ENCODE results near the gene AIFM3. TPM values are rescaled to one million over a fixed set of nuclear protein-coding genes. Genes with fewer than 3 reads are reported as not detected.
"Not testable (repeated sequence)": the region's sequence is repeated elsewhere in the genome, so short reads cannot be mapped to it uniquely, and the experiment has no call there.

Gene AIFM3
- total RNA-seq, 1 donor from 2014 or later: 0.93 TPM

GRCh38 chr22:20965888-20966855 is 883 bp upstream of the AIFM3 start:
- no peak for DNase-seq (ENCODE audit: low spot score)
- Mint-ChIP-seq H3K4me3 (no peak overlapping the region), H3K27ac (no peak overlapping the region), H3K27me3 (ENCODE audit: insufficient read depth) (peaks cover 21% of the 10 kb centered on the region), H3K4me1 (ENCODE audit: low read depth) (peaks cover 11% of the 10 kb centered on the region), H3K9me3 (no peaks in the 10 kb centered on the region), H3K36me3 (ENCODE audit: low read depth) (no peaks in the 10 kb centered on the region)
- intact Hi-C loops (cut with micrococcal nuclease): loop anchor here (10.0 kb wide), 1 partner anchor 139 kb away; no protein-coding TSS in a partner anchor

- H3K9me3 Mint-ChIP-seq: no peaks in the 10 kb centered on the region
- H3K27me3 Mint-ChIP-seq (ENCODE audit: insufficient read depth): peaks cover 15% of the 10 kb centered on the region
- intact Hi-C loops (cut with micrococcal nuclease): loop anchor here (10.0 kb wide), 1 partner anchor 137 kb away; no protein-coding TSS in a partner anchor
- H3K4me3 Mint-ChIP-seq: no peak overlapping the region
- no peak for DNase-seq (ENCODE audit: low spot score)
- peaks cover 5% of the 10 kb centered on the region for H3K4me1 Mint-ChIP-seq (ENCODE audit: low read depth)
- H3K36me3 Mint-ChIP-seq (ENCODE audit: low read depth): no peaks in the 10 kb centered on the region
- no peak overlapping the region for H3K27ac Mint-ChIP-seq
These were observed 699 bp downstream of the AIFM3 start for GRCh38 chr22:20967697-20968211.

- no peak overlapping the region for H3K4me3 Mint-ChIP-seq
- H3K4me1 Mint-ChIP-seq (ENCODE audit: low read depth): peaks cover 5% of the 10 kb centered on the region
- H3K36me3 Mint-ChIP-seq (ENCODE audit: low read depth): no peaks in the 10 kb centered on the region
- no peaks in the 10 kb centered on the region for H3K9me3 Mint-ChIP-seq
- intact Hi-C loops (cut with micrococcal nuclease): loop anchor here (10.0 kb wide), 1 partner anchor 136 kb away; no protein-coding TSS in a partner anchor
- peaks cover 15% of the 10 kb centered on the region for H3K27me3 Mint-ChIP-seq (ENCODE audit: insufficient read depth)
- no peak for DNase-seq (ENCODE audit: low spot score)
- no peak overlapping the region for H3K27ac Mint-ChIP-seq
These were observed 1.4 kb downstream of the AIFM3 start for GRCh38 chr22:20968281-20968977.

- Mint-ChIP-seq H3K9me3 (no peaks in the 10 kb centered on the region), H3K4me1 (ENCODE audit: low read depth) (no peaks in the 10 kb centered on the region), H3K27me3 (ENCODE audit: insufficient read depth) (peaks cover 5% of the 10 kb centered on the region), H3K4me3 (no peak overlapping the region), H3K36me3 (ENCODE audit: low read depth) (no peaks in the 10 kb centered on the region), H3K27ac (no peak overlapping the region)
- intact Hi-C loops (cut with micrococcal nuclease): no loop called here
- no peak for DNase-seq (ENCODE audit: low spot score)
These were observed 4.0 kb downstream of the AIFM3 start for GRCh38 chr22:20970939-20971657.

- intact Hi-C loops (cut with micrococcal nuclease): not testable (repeated sequence)
These were observed 5.1 kb downstream of the AIFM3 start for GRCh38 chr22:20972014-20972694.

GRCh38 chr22:20972933-20973577 is 6.0 kb downstream of the AIFM3 start:
- no peak overlapping the region for H3K4me3 Mint-ChIP-seq
- H3K4me1 Mint-ChIP-seq (ENCODE audit: low read depth): no peaks in the 10 kb centered on the region
- DNase-seq (ENCODE audit: low spot score): no peak
- H3K9me3 Mint-ChIP-seq: peaks cover 1% of the 10 kb centered on the region
- intact Hi-C loops (cut with micrococcal nuclease): no loop called here
- no peak overlapping the region for H3K27ac Mint-ChIP-seq
- H3K27me3 Mint-ChIP-seq (ENCODE audit: insufficient read depth): peaks cover 2% of the 10 kb centered on the region
- H3K36me3 Mint-ChIP-seq (ENCODE audit: low read depth): no peaks in the 10 kb centered on the region

More at GRCh38 chr22:20972014-20972694, 5.1 kb downstream of the AIFM3 start:
- H3K9me3 Mint-ChIP-seq; H3K4me3 Mint-ChIP-seq; H3K27ac Mint-ChIP-seq; H3K4me1 Mint-ChIP-seq (ENCODE audit: low read depth); H3K27me3 Mint-ChIP-seq (ENCODE audit: insufficient read depth); H3K36me3 Mint-ChIP-seq (ENCODE audit: low read depth); DNase-seq (ENCODE audit: low spot score): not testable (repeated sequence)

- Mint-ChIP-seq H3K4me3 (no peak overlapping the region), H3K9me3 (peaks cover 8% of the 10 kb centered on the region), H3K27me3 (ENCODE audit: insufficient read depth) (peaks cover 2% of the 10 kb centered on the region), H3K36me3 (ENCODE audit: low read depth) (no peaks in the 10 kb centered on the region), H3K27ac (no peak overlapping the region), H3K4me1 (ENCODE audit: low read depth) (peaks cover under 1% of the 10 kb centered on the region)
- intact Hi-C loops (cut with micrococcal nuclease): no loop called here
- DNase-seq (ENCODE audit: low spot score): no peak
These were observed 6.7 kb downstream of the AIFM3 start for GRCh38 chr22:20973634-20974286.

GRCh38 chr22:20974336-20974955 is 7.4 kb downstream of the AIFM3 start:
- Mint-ChIP-seq H3K36me3 (ENCODE audit: low read depth) (peaks cover 1% of the 10 kb centered on the region), H3K27ac (no peak overlapping the region), H3K4me3 (no peak overlapping the region)

GRCh38 chr22:20975541-20976290 is 8.7 kb downstream of the AIFM3 start:
- Mint-ChIP-seq H3K36me3 (ENCODE audit: low read depth) (peaks cover 1% of the 10 kb centered on the region), H3K27me3 (ENCODE audit: insufficient read depth) (peaks cover 2% of the 10 kb centered on the region), H3K4me3 (no peak overlapping the region), H3K27ac (no peak overlapping the region), H3K9me3 (peaks cover 12% of the 10 kb centered on the region), H3K4me1 (ENCODE audit: low read depth) (peaks cover 17% of the 10 kb centered on the region)
- intact Hi-C loops (cut with micrococcal nuclease): no loop called here
- no peak for DNase-seq (ENCODE audit: low spot score)

More at GRCh38 chr22:20974336-20974955, 7.4 kb downstream of the AIFM3 start:
- peaks cover 12% of the 10 kb centered on the region for H3K9me3 Mint-ChIP-seq
- DNase-seq (ENCODE audit: low spot score): no peak
- intact Hi-C loops (cut with micrococcal nuclease): no loop called here
- H3K4me1 Mint-ChIP-seq (ENCODE audit: low read depth): peaks cover 7% of the 10 kb centered on the region
- H3K27me3 Mint-ChIP-seq (ENCODE audit: insufficient read depth): peaks cover 2% of the 10 kb centered on the region

GRCh38 chr22:20976291-20976877 is 9.3 kb downstream of the AIFM3 start:
- intact Hi-C loops (cut with micrococcal nuclease): no loop called here
- no peak for DNase-seq (ENCODE audit: low spot score)

More at GRCh38 chr22:20976291-20976877, 9.3 kb downstream of the AIFM3 start:
- Mint-ChIP-seq H3K27ac (no peak overlapping the region), H3K27me3 (ENCODE audit: insufficient read depth) (no peaks in the 10 kb centered on the region), H3K4me3 (no peak overlapping the region), H3K36me3 (ENCODE audit: low read depth) (peaks cover 1% of the 10 kb centered on the region), H3K9me3 (peaks cover 12% of the 10 kb centered on the region), H3K4me1 (ENCODE audit: low read depth) (peaks cover 24% of the 10 kb centered on the region)
